IMR-90 (cell line): ENCODE measurements around the gene SFT2D3. TPM values are rescaled to one million over a fixed set of nuclear protein-coding genes. Genes with fewer than 3 reads are reported as not detected.

ENCODE experiments used
- ATAC-seq: fragments of 200-7000 bp; cut with Tn5 transposase; 2 replicates; pipeline ENCODE4 v1.9.1; 2020; ENCODE audit warnings: low read depth, mild to moderate bottlenecking, moderate library complexity
- BruUV-seq: library from RNA; stranded (reverse); fragments of 400-500 nt; replicated peaks from 2 replicates; lab custom pipeline; 2021; lab: Mats Ljungman, UMichigan
- CTCF ChIA-PET: fragments of 300-600 bp; formaldehyde crosslinking; extraction: SDS; loops from one replicate; lab custom pipeline; 2021; ENCODE audit warnings: antibody characterized with exemption; lab: Yijun Ruan, JAX
- POLR2A ChIA-PET: fragments of 300-600 bp; sonication (Branson Sonifier 250); formaldehyde crosslinking; loops from one replicate; lab custom pipeline; 2022; ENCODE audit warnings: antibody characterized with exemption; ENCODE audit not compliant: unreplicated experiment; lab: Charles Lee
- DNase-seq: peaks from one replicate; pipeline ENCODE4 v3.0.0; 2013
- H2AFZ ChIP-seq: replicated peaks from 2 replicates; pipeline ENCODE3; 2013; ENCODE audit warnings: low read length, mild to moderate bottlenecking; ENCODE audit not compliant: poor library complexity
- H2AK5ac ChIP-seq: 2 replicates; pipeline ENCODE4 v1.6.1; 2013; ENCODE audit warnings: low read depth, low read length, inconsistent platforms
- H2AK9ac ChIP-seq: replicated peaks from 2 replicates; pipeline ENCODE3; 2013; ENCODE audit warnings: mild to moderate bottlenecking, low read depth, low read length, moderate library complexity; ENCODE audit not compliant: poor library complexity
- H2BK120ac ChIP-seq: 2 replicates; pipeline ENCODE4 v1.6.1; 2013; ENCODE audit warnings: low read depth, low read length, inconsistent platforms
- H2BK15ac ChIP-seq: 3 replicates; pipeline ENCODE4 v1.6.1; 2013; ENCODE audit warnings: low read depth, low read length, inconsistent platforms
- H2BK20ac ChIP-seq: 2 replicates; pipeline ENCODE4 v1.6.1; 2013; ENCODE audit warnings: low read depth, mild to moderate bottlenecking, inconsistent platforms, low read length, moderate library complexity
- H2BK5ac ChIP-seq: 2 replicates; pipeline ENCODE4 v1.6.1; 2013; ENCODE audit warnings: mild to moderate bottlenecking, low read depth, low read length, inconsistent platforms; ENCODE audit not compliant: poor library complexity, severe bottlenecking
- H3K14ac ChIP-seq: replicated peaks from 2 replicates; pipeline ENCODE4 v1.6.1; 2013; ENCODE audit warnings: low read depth, low read length, inconsistent platforms
- H3K18ac ChIP-seq: 2 replicates; pipeline ENCODE4 v1.6.1; 2013; ENCODE audit warnings: low read depth, low read length, control low read depth
- H3K23ac ChIP-seq: 2 replicates; pipeline ENCODE4 v1.6.1; 2013; ENCODE audit warnings: low read depth, low read length, inconsistent platforms
- H3K27ac ChIP-seq: 2 replicates; pipeline ENCODE4 v1.5.1; 2013; ENCODE audit warnings: mild to moderate bottlenecking, control low read depth, low read length; ENCODE audit not compliant: insufficient read depth
- H3K27me3 ChIP-seq: 2 replicates; pipeline ENCODE4 v1.6.1; 2013; ENCODE audit warnings: low read length; ENCODE audit not compliant: control insufficient read depth, insufficient read depth
- H3K36me3 ChIP-seq: 2 replicates; pipeline ENCODE4 v1.6.1; 2013; ENCODE audit warnings: low read length, mixed read lengths; ENCODE audit not compliant: control insufficient read depth, insufficient read depth
- H3K4ac ChIP-seq: 2 replicates; pipeline ENCODE4 v1.6.1; 2013; ENCODE audit warnings: low read depth, low read length, inconsistent platforms
- H3K4me1 ChIP-seq: 2 replicates; pipeline ENCODE4 v1.6.1; 2013; ENCODE audit warnings: low read length, mixed read lengths; ENCODE audit not compliant: control insufficient read depth, insufficient read depth
- H3K4me2 ChIP-seq: 2 replicates; pipeline ENCODE4 v1.6.1; 2013; ENCODE audit warnings: low read depth, mild to moderate bottlenecking, control low read depth, low read length, moderate library complexity
- H3K4me3 ChIP-seq: 2 replicates; pipeline ENCODE4 v1.5.1; 2013; ENCODE audit warnings: low read depth, mild to moderate bottlenecking, control low read depth, low read length, moderate library complexity; ENCODE audit not compliant: insufficient read depth
- H3K56ac ChIP-seq: 2 replicates; pipeline ENCODE4 v1.6.1; 2013; ENCODE audit warnings: low read length, inconsistent platforms; ENCODE audit not compliant: insufficient read depth; ENCODE audit errors: extremely low read depth
- H3K79me1 ChIP-seq, 2 experiments: 2 replicates each; pipeline ENCODE4 v1.6.1; 2013; ENCODE audit warnings: low read length in 2 of 2, inconsistent platforms in 1 of 2, low read depth in 1 of 2
- H3K9ac ChIP-seq: 2 replicates; pipeline ENCODE4 v1.6.1; 2013; ENCODE audit warnings: low read depth, low read length, control low read depth
- H3K9me1 ChIP-seq: 2 replicates; pipeline ENCODE4 v1.6.1; 2013; ENCODE audit warnings: low read length, inconsistent platforms; ENCODE audit not compliant: insufficient read depth
- H3K9me3 ChIP-seq: 2 replicates; pipeline ENCODE4 v1.6.1; 2013; ENCODE audit warnings: low read length; ENCODE audit not compliant: control insufficient read depth, insufficient read depth
- H4K20me1 ChIP-seq: 2 replicates; pipeline ENCODE4 v1.6.1; 2013; ENCODE audit warnings: low read length, inconsistent platforms; ENCODE audit not compliant: insufficient read depth
- H4K5ac ChIP-seq: 2 replicates; pipeline ENCODE4 v1.6.1; 2013; ENCODE audit warnings: mild to moderate bottlenecking, low read depth, low read length, control low read depth
- H4K8ac ChIP-seq, 2 experiments: 2 replicates each; pipeline ENCODE4 v1.6.1; 2013; ENCODE audit warnings: low read depth in 2 of 2, low read length in 2 of 2, control low read depth in 1 of 2, inconsistent platforms in 1 of 2
- H4K91ac ChIP-seq: 2 replicates; pipeline ENCODE4 v1.6.1; 2013; ENCODE audit warnings: low read depth, low read length, inconsistent platforms; ENCODE audit not compliant: insufficient read depth
- BHLHE40 ChIP-seq: fragments of 150-350 bp; IDR thresholded peaks from 2 replicates; pipeline ENCODE4 v1.6.1; 2016; ENCODE audit warnings: mild to moderate bottlenecking, low read depth, low read length
- CEBPB ChIP-seq: IDR thresholded peaks from 2 replicates; pipeline ENCODE4 v1.6.1; 2012; ENCODE audit warnings: low read depth, low read length, improper control_type of control experiment
- CHD1 ChIP-seq: IDR thresholded peaks from 2 replicates; pipeline ENCODE4 v1.6.1; 2012; ENCODE audit warnings: low read depth, low read length, improper control_type of control experiment
- CTCF ChIP-seq: conservative IDR thresholded peaks from 2 replicates; pipeline ENCODE4 v1.5.1; 2012; ENCODE audit warnings: mild to moderate bottlenecking, low read depth, low read length, improper control_type of control experiment
- MXI1 ChIP-seq: IDR thresholded peaks from 2 replicates; pipeline ENCODE4 v1.6.1; 2012; ENCODE audit warnings: low read depth, mild to moderate bottlenecking, low read length, moderate library complexity, borderline replicate concordance
- NFE2L2 ChIP-seq: fragments of 150-350 bp; IDR thresholded peaks from 2 replicates; pipeline ENCODE4 v1.6.1; 2016; ENCODE audit warnings: low read depth, mild to moderate bottlenecking, low read length
- RFX5 ChIP-seq: IDR thresholded peaks from 2 replicates; pipeline ENCODE4 v1.8.0; 2012; ENCODE audit warnings: low read depth, mild to moderate bottlenecking, low read length, moderate library complexity
- SMC3 ChIP-seq: fragments of 150-350 bp; IDR thresholded peaks from 2 replicates; pipeline ENCODE4 v1.6.1; 2016; ENCODE audit warnings: low read depth, mild to moderate bottlenecking, antibody characterized with exemption, low read length, moderate library complexity
- WGBS, 2 experiments: methylation state at CpG; one replicate each; pipeline versions ENCODE4 v1.1.5 to v1.1.7; 2013; ENCODE audit warnings: missing lambda C conversion rate in 2 of 2; ENCODE audit not compliant: insufficient read length in 1 of 2; ENCODE audit errors: extremely low coverage in 2 of 2; 5-methylcytosine and 5-hydroxymethylcytosine counted together
- dilution Hi-C: fragments of 300-500 bp; cut with HindIII; formaldehyde crosslinking; loops from one replicate; pipeline ENCODE4 v1.14.3; 2018; ENCODE audit warnings: low sequenced_read_pairs; ENCODE audit not compliant: unreplicated experiment
- in situ Hi-C: fragments of 300-500 bp; cut with MboI; formaldehyde crosslinking; loops from 3 replicates; pipeline ENCODE4 v1.14.3; 2019; ENCODE audit warnings: low sequenced_read_pairs, inconsistent platforms, mixed read lengths
- intact Hi-C: fragments of 100-400 bp; cut with micrococcal nuclease; formaldehyde crosslinking; loops from 2 replicates; pipeline ENCODE4 v1.10.0; 2022
- polyA plus RNA-seq, 3 experiments: library from polyadenylated mRNA; depleted of rRNA; stranded (reverse); fragments of >200 nt; gene quantifications; 2 replicates each; pipeline ENCODE4 v1.2.3, GENCODE V29; 2012; ENCODE audit warnings: low replicate concordance in 1 of 3
- total RNA-seq: library from RNA; depleted of rRNA; stranded (reverse); fragments of >200 nt; gene quantifications from 2 replicates; pipeline ENCODE4 v1.2.3, GENCODE V29; 2012
- TF ChIP-seq, protein P1 (sequence below): fragments of 150-350 bp; IDR thresholded peaks from 2 replicates; pipeline ENCODE4 v1.6.1; 2016; ENCODE audit warnings: low read depth, mild to moderate bottlenecking, low read length, moderate library complexity, borderline replicate concordance

SFT2D3 gene
- total and polyA plus RNA-seq, 2 of the 4 experiments (the other 2 are of a cell fraction), result 2.5 to 3.1 TPM

- in situ Hi-C loops (no loop called here), intact Hi-C loops (no loop called here), dilution Hi-C loops (no loop called here)
- H3K9me1 ChIP-seq, result peaks cover 10% of the 10 kb centered on the region; the same call in 1 of the 2 replicates
- H3K4me3 ChIP-seq, result no peak overlapping the region
- H3K9ac ChIP-seq, result no peak overlapping the region
- H3K79me1 ChIP-seq, result peaks cover 7 to 21% of the 10 kb centered on the region in 2 experiments
- ChIA-PET POLR2A (no interaction called here), CTCF (interaction anchor here (1.4 kb wide), 1 partner anchor 163 kb away, joined by 3 read pairs; no protein-coding TSS in a partner anchor)
- peaks cover 2% of the 10 kb centered on the region; the same call in 1 of the 2 replicates for H3K4me1 ChIP-seq
- no peak overlapping the region for H2BK15ac ChIP-seq
- H3K4me2 ChIP-seq, result no peak overlapping the region
- no peak for ATAC-seq
- no peak overlapping the region for H2BK20ac ChIP-seq
- H3K18ac ChIP-seq, result no peak overlapping the region
- no peak overlapping the region for H4K5ac ChIP-seq
- H2BK120ac ChIP-seq, result no peak overlapping the region
- H4K8ac ChIP-seq, result no peak overlapping the region
- H3K9me3 ChIP-seq, result no peaks in the 10 kb centered on the region
- H2AK5ac ChIP-seq, result no peak overlapping the region
- peaks cover 4% of the 10 kb centered on the region for H3K36me3 ChIP-seq
- WGBS, 2 experiments, result 100% methylated on average over 1 of the region's 8 CpGs; no CpG with 5 or more reads in 1 of the 2 experiments
- H2BK5ac ChIP-seq, result no peak overlapping the region
- no peak overlapping the region for H3K56ac ChIP-seq
- no peak overlapping the region for H3K4ac ChIP-seq
- no peak overlapping the region for H2AK9ac ChIP-seq
- H2AFZ ChIP-seq, result no peak overlapping the region
- no peak overlapping the region for H3K14ac ChIP-seq
- H3K27me3 ChIP-seq, result no peaks in the 10 kb centered on the region
- H3K23ac ChIP-seq, result no peak overlapping the region
- no peaks in the 10 kb centered on the region for H4K20me1 ChIP-seq
- H3K27ac ChIP-seq, result no peak overlapping the region
- no peak overlapping the region for H4K91ac ChIP-seq
- TF ChIP-seq CEBPB, result no peak
- no peak for TF ChIP-seq MXI1
- no peak for TF ChIP-seq CTCF
- TF ChIP-seq BHLHE40, result no peak
- TF ChIP-seq NFE2L2, result no peak
- TF ChIP-seq CHD1, result no peak
- TF ChIP-seq RFX5, result no peak
- TF ChIP-seq, protein P1, sequence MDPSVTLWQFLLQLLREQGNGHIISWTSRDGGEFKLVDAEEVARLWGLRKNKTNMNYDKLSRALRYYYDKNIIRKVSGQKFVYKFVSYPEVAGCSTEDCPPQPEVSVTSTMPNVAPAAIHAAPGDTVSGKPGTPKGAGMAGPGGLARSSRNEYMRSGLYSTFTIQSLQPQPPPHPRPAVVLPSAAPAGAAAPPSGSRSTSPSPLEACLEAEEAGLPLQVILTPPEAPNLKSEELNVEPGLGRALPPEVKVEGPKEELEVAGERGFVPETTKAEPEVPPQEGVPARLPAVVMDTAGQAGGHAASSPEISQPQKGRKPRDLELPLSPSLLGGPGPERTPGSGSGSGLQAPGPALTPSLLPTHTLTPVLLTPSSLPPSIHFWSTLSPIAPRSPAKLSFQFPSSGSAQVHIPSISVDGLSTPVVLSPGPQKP, result no peak
- no peak for TF ChIP-seq SMC3
- no TSS peak for BruUV-seq
- no peak for DNase-seq
These were observed 52.9 kb downstream of the SFT2D3 start for GRCh38 chr2:127754186-127754585.
